Endothelial cell of umbilical vein (primary cell): ENCODE results near the gene KLHL25. TPM values are rescaled to one million over a fixed set of nuclear protein-coding genes. Genes with fewer than 3 reads are reported as not detected.

ENCODE experiments used
- BruUV-seq: library from RNA; stranded (reverse); fragments of 400-500 nt; replicated peaks from 2 replicates; lab custom pipeline; 2021; lab: Mats Ljungman, UMichigan
- CTCF ChIA-PET: fragments of 300-600, 350-600 bp; sonication (Branson Sonifier 250); formaldehyde crosslinking; loops from one replicate; lab custom pipeline; 2021; ENCODE audit warnings: antibody characterized with exemption, inconsistent platforms; lab: Charles Lee
- POLR2A ChIA-PET: fragments of 300-600, 350-600 bp; sonication (Branson Sonifier 250); formaldehyde crosslinking; loops from one replicate; lab custom pipeline; 2021; ENCODE audit warnings: antibody characterized with exemption, inconsistent platforms; lab: Charles Lee
- DNase-seq: peaks from one replicate; pipeline ENCODE4 v3.0.0-alpha.2; 2011; ENCODE audit warnings: low read depth, low spot score
- FAIRE-seq: peaks from 2 replicates; lab custom pipeline; 2011; peaks lifted over from hg19 to GRCh38; lab: Jason Lieb, UNC
- H2AFZ ChIP-seq: 2 replicates; pipeline ENCODE4 v1.6.0; 2012; ENCODE audit warnings: low read depth, low read length, control low read depth, inconsistent platforms
- H3K27ac ChIP-seq: 2 replicates; pipeline ENCODE4 v1.5.1; 2011; ENCODE audit warnings: low read depth, mild to moderate bottlenecking, control low read depth, low read length, moderate library complexity; ENCODE audit not compliant: insufficient read depth
- H3K27me3 ChIP-seq, 2 experiments: 2 replicates each; pipeline versions ENCODE4 v1.6.0 to v1.6.1; 2011; ENCODE audit warnings: low read length in 2 of 2, mixed read lengths in 1 of 2; ENCODE audit not compliant: control insufficient read depth in 2 of 2, insufficient read depth in 2 of 2
- H3K36me3 ChIP-seq, 2 experiments: 2 replicates in 1 of 2; 3 replicates in 1 of 2; pipeline ENCODE4 v1.5.1; 2011; ENCODE audit warnings: low read length in 2 of 2, mild to moderate bottlenecking in 1 of 2, moderate library complexity in 1 of 2; ENCODE audit not compliant: control insufficient read depth in 2 of 2, insufficient read depth in 2 of 2; ENCODE audit errors: extremely low read depth in 1 of 2
- H3K4me1 ChIP-seq: 3 replicates; pipeline ENCODE4 v1.5.1; 2011; ENCODE audit warnings: mild to moderate bottlenecking, low read length; ENCODE audit not compliant: control insufficient read depth, insufficient read depth; ENCODE audit errors: extremely low read depth
- H3K4me2 ChIP-seq: 2 replicates; pipeline ENCODE4 v1.6.1; 2011; ENCODE audit warnings: low read length, control low read depth, mixed read lengths; ENCODE audit not compliant: insufficient read depth
- H3K4me3 ChIP-seq, 3 experiments: fragments of 200-600 bp in 1 of 3; sonication (generic), shearing (Covaris generic) in 1 of 3; replicated peaks in 1 of 3; 2 replicates each; pipeline ENCODE4 v1.5.1; 2011 to 2016; ENCODE audit warnings: control low read depth in 3 of 3, low read length in 3 of 3, mild to moderate bottlenecking in 2 of 3, inconsistent platforms in 1 of 3, low read depth in 1 of 3, moderate library complexity in 1 of 3; ENCODE audit not compliant: insufficient read depth in 1 of 3
- H3K79me2 ChIP-seq: 2 replicates; pipeline ENCODE4 v1.6.0; 2012; ENCODE audit warnings: low read length, inconsistent platforms; ENCODE audit not compliant: control insufficient read depth, insufficient read depth
- H3K9ac ChIP-seq: replicated peaks from 2 replicates; pipeline ENCODE3; 2011; ENCODE audit warnings: low read length, control low read depth; ENCODE audit not compliant: insufficient read depth; ENCODE audit errors: extremely low read depth
- H3K9me1 ChIP-seq: replicated peaks from 3 replicates; pipeline ENCODE4 v1.6.0; 2011; ENCODE audit warnings: mild to moderate bottlenecking, low read length; ENCODE audit not compliant: control insufficient read depth, insufficient read depth; ENCODE audit errors: extremely low read depth
- H3K9me3 ChIP-seq: replicated peaks from 2 replicates; pipeline ENCODE4 v1.5.1; 2012; ENCODE audit warnings: low read length, inconsistent platforms; ENCODE audit not compliant: control insufficient read depth, insufficient read depth
- H4K20me1 ChIP-seq: replicated peaks from 2 replicates; pipeline ENCODE3; 2011; ENCODE audit warnings: mild to moderate bottlenecking, low read length; ENCODE audit not compliant: control insufficient read depth, insufficient read depth; ENCODE audit errors: extremely low read depth
- EZH2 ChIP-seq: IDR thresholded peaks from 2 replicates; pipeline ENCODE4 v1.6.1; 2012; ENCODE audit warnings: borderline replicate concordance, low read depth, mild to moderate bottlenecking, moderate library complexity, low read length, inconsistent platforms; ENCODE audit not compliant: severe bottlenecking
- FOS ChIP-seq: IDR thresholded peaks from 2 replicates; pipeline ENCODE4 v1.6.1; 2011; ENCODE audit warnings: mild to moderate bottlenecking, low read length, moderate library complexity, borderline replicate concordance; ENCODE audit not compliant: insufficient read depth
- GATA2 ChIP-seq: IDR thresholded peaks from 2 replicates; pipeline ENCODE4 v1.7.0; 2011; ENCODE audit warnings: low read depth, mild to moderate bottlenecking, moderate library complexity, mixed read lengths, low read length; ENCODE audit not compliant: insufficient read length, insufficient read depth
- JUN ChIP-seq: IDR thresholded peaks from 2 replicates; pipeline ENCODE4 v1.6.1; 2011; ENCODE audit warnings: borderline replicate concordance, low read depth; ENCODE audit not compliant: insufficient read length, insufficient read depth
- MYC ChIP-seq: IDR thresholded peaks from one replicate; pipeline ENCODE4 v1.6.1; 2011; ENCODE audit warnings: mild to moderate bottlenecking, low read depth, low read length
- POLR2A ChIP-seq: IDR thresholded peaks from 2 replicates; pipeline ENCODE4 v1.6.1; 2012; ENCODE audit warnings: low read depth, mild to moderate bottlenecking, control low read depth, low read length
- POLR2AphosphoS5 ChIP-seq: IDR thresholded peaks from 2 replicates; pipeline ENCODE4 v1.6.1; 2012; ENCODE audit warnings: low read depth, mild to moderate bottlenecking, control low read depth, low read length, moderate library complexity; ENCODE audit not compliant: insufficient read depth
- dilution Hi-C: fragments of 300-500 bp; cut with MboI; formaldehyde crosslinking; loops from one replicate; pipeline ENCODE4 v1.15.0; 2019; ENCODE audit warnings: low sequenced_read_pairs; ENCODE audit not compliant: extremely low pct_ligation_motif_present
- intact Hi-C: fragments of 100-400 bp; cut with micrococcal nuclease; formaldehyde crosslinking; loops from one replicate; pipeline ENCODE4 v1.10.0; 2022
- polyA plus RNA-seq, 4 experiments: library from polyadenylated mRNA; depleted of rRNA in 3 of 4; stranded (reverse) in 3 of 4; unstranded in 1 of 4; fragments of >200 nt; gene quantifications; 2 replicates each; pipeline versions ENCODE4 v1.2.1 to v1.2.3, GENCODE V29; 2011 to 2012; ENCODE audit warnings: missing spikeins in 1 of 4
- total RNA-seq: library from RNA; stranded (reverse); gene quantifications from 2 replicates; pipeline ENCODE4 v1.2.3, GENCODE V29; 2021
- TF ChIP-seq, protein P1 (sequence below), 2 donors: IDR thresholded peaks; 1 replicate in 1 of 2; 2 replicates in 1 of 2; pipeline ENCODE4 v1.5.1; 2011; ENCODE audit warnings: low read length in 2 of 2, mild to moderate bottlenecking in 2 of 2, moderate library complexity in 2 of 2, control low read depth in 1 of 2, inconsistent platforms in 1 of 2, low read depth in 1 of 2; ENCODE audit not compliant: insufficient read depth in 1 of 2; ENCODE audit errors: extremely low read depth in 1 of 2
- TF ChIP-seq, protein P2 (sequence below): IDR thresholded peaks from 2 replicates; pipeline ENCODE4 v1.6.1; 2011; ENCODE audit not compliant: insufficient read depth, insufficient read length

KLHL25 gene
- total and polyA plus RNA-seq, 2 donors (not counting 3 experiments of a cell fraction or from before 2014, with no cell fraction given) = 5.4 to 6.4 TPM

DNA sequence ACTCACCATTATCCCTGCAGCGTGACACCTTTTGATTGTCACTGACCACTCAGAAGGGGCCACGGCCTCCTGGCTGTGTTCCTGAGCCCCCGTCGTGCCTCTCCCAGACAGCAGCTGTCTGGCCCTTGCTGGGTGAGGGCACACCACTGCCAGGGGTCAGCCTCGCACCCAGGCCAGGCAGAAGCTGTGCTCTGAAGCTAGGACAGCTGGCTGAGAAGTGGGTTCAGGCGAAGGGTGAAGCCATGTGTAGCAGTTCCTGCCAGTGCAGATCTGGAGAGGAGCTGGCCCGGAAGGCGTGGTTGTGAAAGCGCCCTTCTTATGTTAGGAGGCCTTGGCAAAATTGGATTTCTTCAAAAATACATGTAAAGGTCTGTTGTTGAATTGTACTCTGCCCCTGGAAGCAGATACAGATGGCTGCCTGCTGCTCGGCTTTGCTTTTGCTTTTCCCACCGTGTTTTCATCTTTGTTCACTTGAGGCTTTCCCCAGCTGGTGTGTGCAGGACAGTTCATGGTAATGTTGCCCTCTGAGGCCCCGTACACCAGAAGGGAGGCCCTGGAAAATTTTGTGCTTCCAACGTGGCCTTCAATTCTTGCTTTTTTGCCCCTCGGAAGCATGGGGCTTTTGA is 49.1 kb downstream of the KLHL25 start:
- Histone ChIP-seq H3K4me1 (no peaks in the 10 kb centered on the region), H3K4me3 (no peak overlapping the region), H3K79me2 (no peaks in the 10 kb centered on the region), H3K27ac (no peak overlapping the region), H3K9ac (no peak overlapping the region), H2AFZ (no peak overlapping the region), H3K4me2 (no peak overlapping the region), H3K9me3 (no peaks in the 10 kb centered on the region), H3K27me3 (no peaks in the 10 kb centered on the region), H3K36me3 (peaks cover 13 to 37% of the 10 kb centered on the region in 2 experiments), H3K9me1 (no peaks in the 10 kb centered on the region), H4K20me1 (no peaks in the 10 kb centered on the region)
- DNase-seq = no peak
- no peak for FAIRE-seq
- dilution Hi-C loops = no loop called here
- ChIA-PET CTCF (no interaction called here), POLR2A (no interaction called here)
- BruUV-seq = no TSS peak
- intact Hi-C loops = no loop called here
- TF ChIP-seq JUN (no peak), MYC (no peak), GATA2 (no peak), POLR2AphosphoS5 (no peak), POLR2A (no peak), EZH2 (no peak), FOS (no peak)
- TF ChIP-seq, protein P1, sequence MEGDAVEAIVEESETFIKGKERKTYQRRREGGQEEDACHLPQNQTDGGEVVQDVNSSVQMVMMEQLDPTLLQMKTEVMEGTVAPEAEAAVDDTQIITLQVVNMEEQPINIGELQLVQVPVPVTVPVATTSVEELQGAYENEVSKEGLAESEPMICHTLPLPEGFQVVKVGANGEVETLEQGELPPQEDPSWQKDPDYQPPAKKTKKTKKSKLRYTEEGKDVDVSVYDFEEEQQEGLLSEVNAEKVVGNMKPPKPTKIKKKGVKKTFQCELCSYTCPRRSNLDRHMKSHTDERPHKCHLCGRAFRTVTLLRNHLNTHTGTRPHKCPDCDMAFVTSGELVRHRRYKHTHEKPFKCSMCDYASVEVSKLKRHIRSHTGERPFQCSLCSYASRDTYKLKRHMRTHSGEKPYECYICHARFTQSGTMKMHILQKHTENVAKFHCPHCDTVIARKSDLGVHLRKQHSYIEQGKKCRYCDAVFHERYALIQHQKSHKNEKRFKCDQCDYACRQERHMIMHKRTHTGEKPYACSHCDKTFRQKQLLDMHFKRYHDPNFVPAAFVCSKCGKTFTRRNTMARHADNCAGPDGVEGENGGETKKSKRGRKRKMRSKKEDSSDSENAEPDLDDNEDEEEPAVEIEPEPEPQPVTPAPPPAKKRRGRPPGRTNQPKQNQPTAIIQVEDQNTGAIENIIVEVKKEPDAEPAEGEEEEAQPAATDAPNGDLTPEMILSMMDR (IDR thresholded peaks at IDR 0.05; ENCODE audit: extremely low read depth in 1 of 2, insufficient read depth in 1 of 2, low read depth in 1 of 2, low read length in 2 of 2) = no peak
- TF ChIP-seq, protein P2, sequence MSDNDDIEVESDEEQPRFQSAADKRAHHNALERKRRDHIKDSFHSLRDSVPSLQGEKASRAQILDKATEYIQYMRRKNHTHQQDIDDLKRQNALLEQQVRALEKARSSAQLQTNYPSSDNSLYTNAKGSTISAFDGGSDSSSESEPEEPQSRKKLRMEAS = no peak
